MV-4-11 (cell line): ENCODE measurements around the gene SUFU.

Source experiments
- DNase-seq: peaks from one replicate; lab custom pipeline; 2025; lab: John Stamatoyannopoulos, UW

The SUFU gene

GRCh38 chr10:102641402-102641801 lies 137.6 kb downstream of the SUFU start:
- no peak for DNase-seq

- peak; percentile 96 for DNase-seq
Observed at GRCh38 chr10:102641880-102642735, 138.3 kb downstream of the SUFU start.

- no peak for DNase-seq
Observed at GRCh38 chr10:102642736-102643335, 139.1 kb downstream of the SUFU start.

- peak; percentile 58 for DNase-seq
Observed at GRCh38 chr10:102643336-102644065, 139.7 kb downstream of the SUFU start.

- peak; percentile 50 for DNase-seq
Observed at GRCh38 chr10:102644066-102644645, 140.4 kb downstream of the SUFU start, which contains the start of gene TRIM8. Gene TRIM8 (plus strand): TSS chr10:102644479. CDS start chr10:102644618, 139 bp downstream.

- peak; percentile 53 for DNase-seq
Observed at GRCh38 chr10:102644646-102645387, 141.0 kb downstream of the SUFU start.

GRCh38 chr10:102645388-102645740 lies 141.6 kb downstream of the SUFU start:
- peak; percentile 90 for DNase-seq

- DNase-seq: peak; percentile 99
Observed at GRCh38 chr10:102645741-102646609, 142.2 kb downstream of the SUFU start.

- peak; percentile 76 for DNase-seq
Observed at GRCh38 chr10:102646610-102647442, 143.1 kb downstream of the SUFU start.

- no peak for DNase-seq
Observed at GRCh38 chr10:102647443-102648268, 143.9 kb downstream of the SUFU start.

GRCh38 chr10:102648269-102648888 lies 144.6 kb downstream of the SUFU start:
- no peak for DNase-seq

- DNase-seq: no peak
Observed at GRCh38 chr10:102648889-102649796, 145.4 kb downstream of the SUFU start.

GRCh38 chr10:102649797-102650654 lies 146.3 kb downstream of the SUFU start:
- no peak for DNase-seq

GRCh38 chr10:102650655-102651454 lies 147.1 kb downstream of the SUFU start:
- DNase-seq: peak; percentile 41

- DNase-seq: no peak
Observed at GRCh38 chr10:102651455-102652169, 147.8 kb downstream of the SUFU start.
